HCT116 (cell line): ENCODE results near the gene TRIM56. TPM values are rescaled to one million over a fixed set of nuclear protein-coding genes. Genes with fewer than 3 reads are reported as not detected.
"Not testable (repeated sequence)": the region's sequence is repeated elsewhere in the genome, so short reads cannot be mapped to it uniquely, and the experiment has no call there.

Source experiments
- ATAC-seq: fragments of 200-7000 bp; cut with Tn5 transposase; 2 replicates; pipeline ENCODE4 v1.9.1; 2020; ENCODE audit warnings: mild to moderate bottlenecking, moderate library complexity
- BruUV-seq: library from RNA; stranded (reverse); fragments of 400-500 nt; replicated peaks from 2 replicates; lab custom pipeline; 2021; lab: Mats Ljungman, UMichigan
- CTCF ChIA-PET: fragments of 300-600 bp; sonication (Branson Sonifier 250); formaldehyde crosslinking; loops from one replicate; lab custom pipeline; 2021; ENCODE audit warnings: antibody characterized with exemption; lab: Charles Lee
- POLR2A ChIA-PET: fragments of 300-600, 350-600 bp; sonication (Branson Sonifier 250); formaldehyde crosslinking; loops from one replicate; lab custom pipeline; 2021; ENCODE audit warnings: antibody characterized with exemption; lab: Charles Lee
- RAD21 ChIA-PET, 2 experiments: fragments of 300-600 bp; sonication (Branson Sonifier 250); formaldehyde crosslinking; loops; one replicate each; lab custom pipeline; 2023; ENCODE audit warnings: low total read pairs in 2 of 2; ENCODE audit not compliant: uncharacterized antibody in 2 of 2, unreplicated experiment in 2 of 2, low non-redundant PET in 1 of 2; lab: Charles Lee
- DNase-seq: peaks from one replicate; pipeline ENCODE4 v3.0.0-alpha.2; 2010; ENCODE audit warnings: low read depth, low spot score
- H2AFZ ChIP-seq: fragments of 200-600 bp; shearing (Covaris generic), sonication (generic); 2 replicates; pipeline ENCODE4 v1.6.1; 2017; ENCODE audit warnings: low read depth, mixed run types, mixed read lengths, antibody characterized with exemption, low read length; ENCODE audit not compliant: poor library complexity, severe bottlenecking
- H3K27ac ChIP-seq: 2 replicates; pipeline ENCODE4 v1.5.1; 2012; ENCODE audit warnings: low read depth, low read length
- H3K27me3 ChIP-seq: fragments of 200-600 bp; sonication (generic); 2 replicates; pipeline ENCODE4 v1.6.1; 2016; ENCODE audit warnings: mixed run types, low read length, mixed read lengths; ENCODE audit not compliant: insufficient read depth
- H3K36me3 ChIP-seq, 2 experiments: fragments of 200-500 bp in 1 of 2; fragments of 200-600 bp in 1 of 2; sonication (Bioruptor generic) in 1 of 2; sonication (generic) in 1 of 2; 2 replicates each; pipeline versions ENCODE4 v1.5.1 to v1.6.1; 2014 to 2016; ENCODE audit warnings: low read length in 2 of 2, inconsistent platforms in 1 of 2, mixed read lengths in 1 of 2, mixed run types in 1 of 2; ENCODE audit not compliant: insufficient read depth in 2 of 2, control insufficient read depth in 1 of 2
- H3K4me1 ChIP-seq, 2 experiments: fragments of 200-600 bp in 1 of 2; sonication (generic) in 1 of 2; 2 replicates each; pipeline versions ENCODE4 v1.5.1 to v1.6.1; 2012 to 2017; ENCODE audit warnings: low read length in 2 of 2, inconsistent platforms in 1 of 2, mild to moderate bottlenecking in 1 of 2, mixed read lengths in 1 of 2, mixed run types in 1 of 2, moderate library complexity in 1 of 2; ENCODE audit not compliant: insufficient read depth in 2 of 2, control insufficient read depth in 1 of 2
- H3K4me2 ChIP-seq: fragments of 200-600 bp; sonication (generic); 2 replicates; pipeline ENCODE4 v1.6.1; 2017; ENCODE audit warnings: mixed run types, low read length, mixed read lengths
- H3K4me3 ChIP-seq, 2 experiments: fragments of 200-600 bp in 1 of 2; sonication (generic) in 1 of 2; replicated peaks in 1 of 2; 2 replicates each; pipeline ENCODE4 v1.5.1; 2011 to 2016; ENCODE audit warnings: low read length in 2 of 2, control low read depth in 1 of 2, low read depth in 1 of 2, mild to moderate bottlenecking in 1 of 2, mixed read lengths in 1 of 2, mixed run types in 1 of 2
- H3K79me2 ChIP-seq: fragments of 200-600 bp; sonication (generic); 2 replicates; pipeline ENCODE4 v1.6.1; 2017; ENCODE audit warnings: mild to moderate bottlenecking, mixed run types, low read length, moderate library complexity, mixed read lengths; ENCODE audit not compliant: insufficient read depth
- H3K9ac ChIP-seq: fragments of 200-600 bp; sonication (generic); 2 replicates; pipeline ENCODE4 v1.6.1; 2016; ENCODE audit warnings: low read length, mixed read lengths
- H3K9me2 ChIP-seq: fragments of 200-600 bp; sonication (generic), shearing (Covaris generic); 2 replicates; pipeline ENCODE4 v1.6.1; 2017; ENCODE audit warnings: mixed run types, mild to moderate bottlenecking, moderate library complexity; ENCODE audit not compliant: insufficient read depth
- H3K9me3 ChIP-seq, 2 experiments: fragments of 200-500 bp in 1 of 2; fragments of 200-600 bp in 1 of 2; sonication (Bioruptor generic) in 1 of 2; sonication (generic) in 1 of 2; 2 replicates each; pipeline ENCODE4 v1.6.1; 2014 to 2017; ENCODE audit warnings: low read length in 2 of 2, mixed read lengths in 2 of 2, inconsistent platforms in 1 of 2, low read depth in 1 of 2, mild to moderate bottlenecking in 1 of 2, mixed run types in 1 of 2, moderate library complexity in 1 of 2; ENCODE audit not compliant: control insufficient read depth in 1 of 2, insufficient read depth in 1 of 2
- H4K20me1 ChIP-seq: fragments of 200-600 bp; sonication (generic), shearing (Covaris generic); 2 replicates; pipeline ENCODE4 v1.6.1; 2017; ENCODE audit warnings: mixed run types, mild to moderate bottlenecking, moderate library complexity; ENCODE audit not compliant: insufficient read depth
- ATF3 ChIP-seq: IDR thresholded peaks from 2 replicates; pipeline ENCODE4 v1.6.1; 2012
- CEBPB ChIP-seq: IDR thresholded peaks from 2 replicates; pipeline ENCODE4 v1.6.1; 2012; ENCODE audit warnings: low read depth
- CTCF ChIP-seq, 3 experiments: fragments of 200-600 bp in 1 of 3; sonication (generic) in 1 of 3; IDR thresholded peaks in 2 of 3; conservative IDR thresholded peaks in 1 of 3; 2 replicates each; pipeline ENCODE4 v1.5.1; 2012 to 2017; ENCODE audit warnings: low read depth in 2 of 3, low read length in 2 of 3, antibody characterized with exemption in 1 of 3, borderline replicate concordance in 1 of 3, control low read depth in 1 of 3, mild to moderate bottlenecking in 1 of 3, mixed read lengths in 1 of 3, mixed run types in 1 of 3, moderate library complexity in 1 of 3; ENCODE audit not compliant: insufficient read depth in 1 of 3
- EGR1 ChIP-seq: IDR thresholded peaks from 2 replicates; pipeline ENCODE4 v1.6.1; 2012; ENCODE audit warnings: low read depth
- EZH2 ChIP-seq: fragments of 200-600 bp; sonication (generic); IDR thresholded peaks from 2 replicates; pipeline ENCODE4 v1.6.1; 2017; ENCODE audit warnings: antibody characterized with exemption, mixed run types
- SIN3A ChIP-seq: IDR thresholded peaks from 2 replicates; pipeline ENCODE4 v1.6.1; 2012; ENCODE audit warnings: low read depth
- YY1 ChIP-seq: IDR thresholded peaks from 2 replicates; pipeline ENCODE4 v1.6.1; 2011; ENCODE audit warnings: low read length, low read depth, moderate library complexity, mild to moderate bottlenecking; ENCODE audit not compliant: insufficient replicate concordance; ENCODE audit errors: extremely low read depth
- ZFX ChIP-seq: fragments of 450-650 bp; IDR thresholded peaks from 2 replicates; pipeline ENCODE4 v1.6.1; 2017
- intact Hi-C: fragments of 100-400 bp; cut with micrococcal nuclease; formaldehyde crosslinking; loops from 2 replicates; pipeline ENCODE4 v1.10.0; 2022
- total RNA-seq: library from RNA; stranded (reverse); gene quantifications from one replicate; pipeline ENCODE4 v1.2.1, GENCODE V29; 2021; ENCODE audit not compliant: unreplicated experiment

Gene TRIM56
- total RNA-seq, 1 experiment from 2014 or later = 25.9 TPM

GRCh38 chr7:101060992-101061391 is 24.3 kb upstream of the TRIM56 start:
- intact Hi-C loops = no loop called here
- ChIA-PET POLR2A (no interaction called here), CTCF (no interaction called here), RAD21 (no interaction called here)
- H3K36me3 ChIP-seq = no peaks in the 10 kb centered on the region
- no peaks in the 10 kb centered on the region; a peak in 1 of 4 replicates for H3K4me1 ChIP-seq
- no peak overlapping the region for H3K4me2 ChIP-seq
- peaks cover 15% of the 10 kb centered on the region for H3K27me3 ChIP-seq
- no TSS peak for BruUV-seq
- H3K4me3 ChIP-seq = no peak overlapping the region
- H3K9ac ChIP-seq = no peak overlapping the region
- H3K79me2 ChIP-seq = no peaks in the 10 kb centered on the region
- TF ChIP-seq ZFX (no peak), ATF3 (no peak), EGR1 (no peak), EZH2 (no peak), SIN3A (no peak), CTCF (IDR thresholded peaks at IDR 0.05 in 2 of 3, conservative IDR thresholded peaks at IDR 0.05 in 1 of 3; ENCODE audit: borderline replicate concordance in 1 of 3, insufficient read depth in 1 of 3, low read depth in 2 of 3, low read length in 2 of 3) (no peak), YY1 (no peak), CEBPB (no peak)
- no peak overlapping the region for H3K27ac ChIP-seq
- DNase-seq = no peak
- no peak for ATAC-seq
- no peaks in the 10 kb centered on the region for H3K9me3 ChIP-seq
- H2AFZ ChIP-seq = no peak overlapping the region
- H3K9me2 ChIP-seq = no peaks in the 10 kb centered on the region
- H4K20me1 ChIP-seq = no peaks in the 10 kb centered on the region

- DNase-seq, H3K27me3 ChIP-seq, H3K36me3 ChIP-seq, H3K9me3 ChIP-seq, H2AFZ ChIP-seq, H3K27ac ChIP-seq, H3K4me2 ChIP-seq, RAD21 ChIA-PET, H3K9ac ChIP-seq, H3K4me1 ChIP-seq, BruUV-seq, H3K4me3 ChIP-seq, H3K79me2 ChIP-seq, H4K20me1 ChIP-seq, intact Hi-C loops, ATAC-seq, H3K9me2 ChIP-seq, POLR2A ChIA-PET: not testable (repeated sequence)
- CTCF ChIA-PET = interaction anchor here (1.5 kb wide), 1 partner anchor 13 kb away, joined by 3 read pairs; no protein-coding TSS in a partner anchor
Observed at GRCh38 chr7:101064176-101064550, 21.1 kb upstream of the TRIM56 start.

GRCh38 chr7:101065162-101065561 is 20.1 kb upstream of the TRIM56 start:
- H3K4me1 ChIP-seq, H3K9me3 ChIP-seq, H3K27ac ChIP-seq, H2AFZ ChIP-seq, H3K9ac ChIP-seq, ATAC-seq, H3K4me2 ChIP-seq, BruUV-seq, RAD21 ChIA-PET, H3K4me3 ChIP-seq, H3K9me2 ChIP-seq, H3K79me2 ChIP-seq, H3K27me3 ChIP-seq, POLR2A ChIA-PET, H4K20me1 ChIP-seq, intact Hi-C loops, H3K36me3 ChIP-seq, DNase-seq: not testable (repeated sequence)
- CTCF ChIA-PET = interaction anchor here (1.5 kb wide), 1 partner anchor 12 kb away, joined by 3 read pairs; no protein-coding TSS in a partner anchor
